Ramos (cell line): ENCODE measurements around the gene BTBD18.
"Not testable (repeated sequence)": the region's sequence is repeated elsewhere in the genome, so short reads cannot be mapped to it uniquely, and the experiment has no call there.

ENCODE experiments used
- in situ Hi-C: fragments of 300-500 bp; cut with MboI; formaldehyde crosslinking; loops from one replicate; pipeline ENCODE4 v1.14.3; 2022; ENCODE audit warnings: low sequenced_read_pairs; ENCODE audit not compliant: unreplicated experiment

BTBD18 gene

DNA sequence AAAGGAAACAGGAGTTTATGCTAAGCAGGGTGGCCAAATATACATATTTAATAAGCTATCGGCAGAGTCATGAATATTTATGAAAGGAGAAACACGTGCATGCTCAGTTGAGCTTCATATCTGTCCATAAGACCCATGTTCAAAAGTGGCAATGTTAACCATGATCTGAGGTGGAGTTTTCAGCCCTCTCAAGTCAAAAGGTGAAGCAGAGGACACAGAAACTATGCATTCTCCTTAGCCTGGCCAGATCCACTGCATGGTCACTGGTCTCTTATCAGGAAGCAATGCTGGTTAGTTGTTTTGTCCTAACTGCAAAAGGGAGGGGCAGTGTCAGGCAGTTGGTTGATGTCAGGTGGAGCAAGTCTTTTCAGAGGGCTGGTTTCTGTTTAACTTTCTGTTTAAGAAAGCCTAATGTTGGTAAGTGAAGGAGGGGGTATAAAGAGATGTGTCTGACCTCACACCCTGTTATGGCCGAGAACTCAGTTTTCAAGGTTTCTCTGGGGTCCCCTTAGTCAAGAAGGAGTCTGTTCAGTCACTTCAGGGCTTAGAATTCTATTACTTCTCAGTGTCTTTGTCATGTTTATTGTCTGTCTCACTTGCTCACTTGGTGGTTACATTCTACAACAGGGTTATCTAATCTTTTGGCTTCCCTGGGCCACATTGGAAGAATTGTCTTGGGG, 15.9 kb downstream of the BTBD18 start:
- in situ Hi-C loops: no loop called here

DNA sequence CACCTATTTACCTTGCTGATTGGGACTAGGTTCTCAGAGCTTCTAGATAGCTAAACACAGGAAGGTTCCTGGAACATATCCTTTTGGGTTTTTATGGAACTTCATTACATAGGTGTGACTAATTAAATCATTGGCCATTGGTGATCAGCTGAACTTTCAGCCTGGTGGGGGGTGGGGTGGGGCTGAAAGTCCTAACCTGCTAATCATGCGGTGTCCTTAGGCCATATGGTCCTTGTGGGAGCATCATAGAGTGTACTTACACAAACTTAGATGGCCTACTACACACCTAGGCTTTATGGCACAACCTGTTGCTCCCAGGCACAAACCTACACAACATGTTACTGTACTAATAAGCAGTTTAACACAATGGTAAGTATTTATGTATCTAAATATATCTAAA, 19.0 kb downstream of the BTBD18 start:
- in situ Hi-C loops: no loop called here

DNA sequence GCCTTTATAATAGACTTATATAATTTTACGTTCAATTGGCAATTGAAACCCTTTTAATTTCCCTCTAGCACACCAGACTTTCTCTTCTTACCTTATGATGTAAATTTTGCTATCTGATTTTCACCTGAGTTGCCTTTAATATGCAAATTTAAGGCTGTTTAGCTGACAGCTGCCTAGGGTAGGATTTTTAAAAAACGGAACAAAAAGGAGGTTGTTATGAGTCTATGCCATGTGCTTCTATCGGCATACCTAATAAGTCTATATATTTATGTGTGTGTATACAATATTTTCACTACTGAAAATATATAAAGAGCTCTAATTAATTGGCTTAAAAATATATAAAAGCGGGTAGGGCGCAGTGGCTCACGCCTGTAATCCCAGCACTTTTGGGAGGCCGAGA, 22.1 kb downstream of the BTBD18 start:
- in situ Hi-C loops: no loop called here

DNA sequence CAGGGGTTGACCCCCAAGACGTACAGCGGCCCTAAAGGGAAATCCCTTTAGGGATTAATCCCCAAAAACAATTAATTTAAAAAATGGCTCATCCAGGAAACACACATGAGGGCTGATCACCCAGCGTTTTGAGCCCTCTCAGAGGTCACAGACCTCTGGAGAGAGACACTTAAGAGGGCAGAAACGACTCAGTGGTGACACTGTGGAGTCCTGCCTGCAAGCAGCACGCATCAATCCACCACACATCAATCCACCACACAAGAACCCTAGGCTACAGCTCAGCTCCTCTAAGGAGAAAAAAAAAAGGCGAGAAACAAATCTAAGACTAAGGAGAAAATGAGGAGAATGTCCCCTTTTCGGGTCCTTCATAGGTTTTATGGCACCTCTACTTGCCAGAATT, 22.8 kb downstream of the BTBD18 start:
- in situ Hi-C loops: no loop called here

DNA sequence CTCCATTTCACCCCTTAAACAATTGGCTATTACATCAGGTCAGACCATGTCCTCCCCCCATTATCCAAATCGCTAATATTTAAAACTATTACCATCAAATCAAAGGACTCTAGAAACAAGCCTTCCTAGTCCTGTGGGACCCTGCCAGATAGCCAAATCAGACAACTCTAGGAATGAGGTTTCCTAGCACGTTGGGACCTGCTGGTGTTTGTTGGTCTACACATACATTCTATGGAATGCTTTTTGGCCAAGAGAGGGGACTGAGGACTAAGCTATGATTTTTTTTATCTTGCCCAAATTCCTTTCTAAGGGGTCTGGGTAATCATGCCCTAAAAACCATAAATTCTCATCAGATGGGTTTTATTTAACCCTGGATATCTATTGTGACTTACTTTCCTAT, 24.4 kb downstream of the BTBD18 start:
- in situ Hi-C loops: no loop called here

DNA sequence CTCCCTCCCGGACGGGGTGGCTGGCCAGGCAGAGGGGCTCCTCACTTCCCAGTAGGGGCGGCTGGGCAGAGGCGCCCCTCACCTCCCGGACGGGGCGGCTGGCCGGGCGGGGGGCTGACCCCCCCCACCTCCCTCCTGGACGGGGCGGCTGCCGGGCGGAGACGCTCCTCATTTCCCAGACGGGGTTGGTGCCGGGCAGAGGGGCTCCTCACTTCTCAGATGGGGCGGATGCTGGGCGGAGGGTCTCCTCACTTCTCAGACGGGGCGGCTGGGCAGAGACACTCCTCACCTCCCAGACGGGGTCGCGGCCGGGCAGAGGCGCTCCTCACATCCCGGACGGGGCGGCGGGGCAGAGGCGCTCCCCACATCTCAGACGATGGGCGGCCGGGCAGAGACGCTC, 34.9 kb downstream of the BTBD18 start:
- in situ Hi-C loops: not testable (repeated sequence)

DNA sequence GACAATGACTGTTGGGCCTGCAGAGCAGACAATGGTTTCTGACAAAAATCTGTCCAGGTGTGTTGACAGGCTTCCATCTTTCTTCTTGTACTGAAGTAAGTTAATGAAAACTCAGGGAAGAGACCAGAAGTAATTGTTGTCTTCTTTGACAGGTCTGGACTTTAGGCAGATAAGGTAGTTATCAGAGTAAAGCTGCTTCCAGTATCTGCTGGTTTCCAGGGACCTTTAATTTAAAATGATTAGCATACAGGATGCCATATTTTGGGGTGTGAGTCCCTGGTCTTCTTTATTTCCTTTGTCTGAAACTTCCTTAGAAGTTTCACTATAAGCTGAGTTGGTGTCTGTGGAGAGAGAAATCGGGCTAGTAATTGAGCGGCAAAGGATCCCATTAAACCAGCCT, 37.8 kb downstream of the BTBD18 start:
- in situ Hi-C loops: no loop called here

DNA sequence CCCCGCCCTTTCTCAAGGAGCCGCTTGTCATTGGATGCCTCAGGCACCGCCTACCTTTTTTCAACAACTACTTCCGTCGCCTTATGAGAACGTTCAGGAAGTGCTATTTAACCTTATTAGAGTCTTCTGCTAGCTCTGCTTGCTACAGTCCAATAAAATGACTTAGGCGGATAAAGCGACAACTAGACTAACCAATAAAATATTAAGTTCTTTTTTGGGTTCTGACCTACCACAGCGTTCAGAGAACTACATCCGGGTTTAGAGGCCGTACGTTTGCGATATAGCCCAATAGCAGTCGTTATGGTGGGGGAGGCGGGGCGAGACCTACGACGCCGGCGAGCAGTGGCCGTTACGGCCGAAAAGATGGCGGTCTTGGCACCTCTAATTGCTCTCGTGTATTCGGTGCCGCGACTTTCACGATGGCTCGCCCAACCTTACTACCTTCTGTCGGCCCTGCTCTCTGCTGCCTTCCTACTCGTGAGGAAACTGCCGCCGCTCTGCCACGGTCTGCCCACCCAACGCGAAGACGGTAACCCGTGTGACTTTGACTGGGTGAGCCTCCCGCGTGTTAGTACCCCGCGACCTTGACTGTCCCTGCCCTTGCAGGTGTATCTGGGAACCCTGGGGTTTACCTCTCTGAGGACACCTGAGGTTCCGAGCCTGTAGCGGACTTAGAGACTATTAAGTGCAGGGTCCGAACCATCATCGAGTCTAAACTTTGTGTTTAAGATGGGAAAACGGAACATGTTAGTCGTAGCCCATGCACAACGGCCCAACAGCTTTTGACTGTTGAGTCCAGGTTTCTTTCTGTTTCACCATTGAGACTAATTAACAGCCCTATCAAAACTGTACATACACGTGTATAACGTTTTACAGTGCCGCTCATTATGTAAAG, 39.1 kb downstream of the BTBD18 start, which contains the start of gene TMX2:
TSS of gene TMX2 (plus strand) at position 338 of the 895 bp plus-strand sequence. CDS start at position 364, 26 bp downstream.
- in situ Hi-C loops: no loop called here

DNA sequence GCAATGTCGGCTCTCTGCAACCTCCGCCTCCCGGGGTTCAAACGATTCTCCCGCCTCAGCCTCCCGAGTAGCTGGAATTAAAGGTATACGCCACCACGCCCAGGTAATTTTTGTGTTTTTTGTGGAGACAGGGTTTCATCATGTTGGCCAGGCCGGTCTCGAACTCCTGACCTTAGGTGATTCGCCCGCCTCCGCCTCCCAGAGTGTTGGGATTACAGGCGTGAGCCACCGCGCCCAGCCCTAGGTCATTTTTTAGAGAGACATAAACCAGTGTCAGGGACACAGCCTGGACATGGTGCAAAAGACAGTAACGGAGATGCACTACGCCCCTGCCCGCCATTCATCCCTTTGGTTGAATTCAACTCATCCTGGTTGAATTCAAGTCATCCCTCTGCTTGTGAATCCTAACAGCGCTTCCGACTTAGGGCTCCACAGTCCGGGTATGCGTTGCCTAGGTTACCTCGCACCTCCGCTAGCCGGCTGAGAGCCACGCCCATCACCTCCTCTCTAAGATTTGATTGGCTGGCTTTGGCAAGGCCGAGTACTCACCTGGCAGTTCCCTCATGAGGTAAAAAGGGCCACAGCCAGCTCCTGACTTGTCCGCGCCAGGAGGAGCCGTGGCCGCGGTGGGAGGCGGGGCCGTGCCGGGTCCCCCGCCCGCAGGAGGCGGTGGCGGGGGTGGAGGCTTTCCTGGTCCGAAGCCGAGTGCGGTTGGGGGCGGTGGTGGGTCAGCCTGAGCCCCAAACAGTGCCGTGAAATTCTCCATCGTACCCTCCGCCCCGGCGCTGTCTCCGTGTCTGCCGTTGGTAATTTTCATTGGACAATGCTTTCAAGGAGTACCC, 40.0 kb downstream of the BTBD18 start, which contains the start of gene MED19:
TSS of gene MED19 (minus strand) at position 802 of the 842 bp plus-strand sequence. CDS start at position 766, 36 bp downstream.
- in situ Hi-C loops: no loop called here

DNA sequence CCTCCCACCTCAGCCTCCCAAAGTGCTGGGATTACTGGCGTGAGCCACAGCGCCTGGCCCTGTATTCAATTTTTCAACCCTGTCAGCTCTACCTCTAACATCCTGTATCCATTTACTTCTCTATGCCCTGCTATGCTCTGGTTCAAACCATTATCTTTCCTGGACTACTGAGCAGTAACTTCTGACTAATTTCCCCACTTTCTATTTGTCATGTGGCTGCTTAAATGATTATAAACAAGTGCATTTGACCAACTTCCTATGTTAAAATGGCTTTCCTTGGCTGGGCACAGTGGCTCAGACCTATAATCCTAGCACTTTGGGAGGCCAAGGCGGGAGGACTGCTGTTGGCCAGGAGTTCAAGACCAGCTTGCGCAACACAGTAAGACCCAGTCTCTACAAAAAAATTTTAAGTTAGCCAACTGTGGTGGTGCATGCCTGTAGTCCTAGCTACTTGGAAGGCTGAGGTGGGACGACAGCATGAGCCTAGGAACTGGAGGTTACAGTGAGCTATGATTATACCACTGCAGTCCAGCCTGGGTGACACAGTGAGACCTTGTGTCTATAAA, 41.7 kb downstream of the BTBD18 start:
- in situ Hi-C loops: no loop called here

DNA sequence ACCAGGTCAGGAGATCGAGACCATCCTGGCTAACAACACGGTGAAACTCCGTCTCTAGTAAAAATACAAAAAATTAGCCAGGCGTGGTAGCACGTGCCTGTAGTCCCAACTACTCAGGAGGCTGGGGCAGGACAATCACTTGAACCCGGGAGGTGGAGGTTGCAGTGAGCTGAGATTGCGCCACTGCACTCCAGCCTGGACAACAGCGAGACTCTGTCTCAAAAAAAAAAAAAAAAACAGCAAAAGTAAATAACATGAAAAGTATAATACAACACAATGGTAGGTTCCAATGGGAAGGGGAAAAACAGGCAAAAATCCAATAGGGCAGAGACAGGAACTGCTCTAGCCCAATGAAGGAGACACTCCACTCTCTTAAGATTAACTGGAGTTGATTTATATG, 46.2 kb downstream of the BTBD18 start:
- in situ Hi-C loops: not testable (repeated sequence)

DNA sequence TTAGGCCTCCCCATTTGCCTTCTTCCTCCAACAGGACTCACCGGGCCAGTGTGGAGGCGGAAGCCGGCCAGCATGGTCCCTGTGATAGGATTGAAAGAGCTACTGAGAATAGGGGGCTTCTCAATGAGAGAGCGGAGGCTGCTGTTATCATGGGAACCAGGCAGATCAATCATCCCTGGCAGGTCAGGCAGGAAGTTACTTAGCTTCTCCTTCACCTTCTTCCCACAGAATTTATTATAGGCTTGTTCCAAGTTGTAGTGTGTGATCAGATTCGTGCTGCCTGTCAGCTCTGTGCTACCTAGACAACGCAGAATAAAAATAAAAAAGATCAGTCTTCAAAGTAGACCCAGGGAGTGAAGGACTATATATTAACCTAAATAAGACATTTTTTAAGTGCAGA, 46.7 kb downstream of the BTBD18 start:
- in situ Hi-C loops: no loop called here

DNA sequence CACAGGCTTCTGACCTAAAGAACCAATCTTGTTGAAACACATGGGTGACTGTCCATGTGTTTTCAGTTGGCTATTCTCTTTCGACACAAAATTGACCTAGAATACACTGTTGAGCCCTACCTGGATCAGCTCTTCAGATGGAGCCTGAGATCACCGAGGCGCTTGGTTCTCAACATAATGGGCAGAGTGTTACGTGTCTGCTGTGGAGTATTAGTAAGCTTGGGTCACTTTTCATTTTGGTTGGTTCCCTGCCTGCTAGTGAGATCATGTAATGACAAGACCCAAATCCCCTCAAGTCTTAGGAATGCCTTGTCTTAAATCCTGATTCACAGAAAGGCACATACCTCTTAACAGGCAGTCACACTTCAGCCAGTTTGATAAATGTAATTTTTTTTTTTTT, 48.3 kb downstream of the BTBD18 start:
- in situ Hi-C loops: no loop called here

DNA sequence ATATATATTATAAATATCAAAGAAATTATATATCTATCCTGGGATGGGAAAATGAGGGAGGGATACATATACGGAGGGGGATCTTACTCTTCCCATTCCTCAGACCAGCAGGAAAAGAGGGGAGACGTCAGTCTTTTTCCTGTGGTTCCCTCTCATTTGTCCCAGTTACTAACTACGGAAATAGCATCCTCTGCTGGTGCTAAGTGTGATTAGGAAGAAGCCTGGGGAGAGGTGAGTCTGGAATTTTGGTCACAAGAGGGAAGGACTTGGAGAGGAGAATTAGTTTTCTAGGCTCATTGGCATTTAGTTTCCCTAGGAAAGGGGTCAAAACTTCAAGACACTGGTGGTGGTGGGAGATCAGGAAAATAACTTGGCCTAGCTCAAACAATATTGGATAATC, 51.2 kb downstream of the BTBD18 start:
- in situ Hi-C loops: no loop called here

DNA sequence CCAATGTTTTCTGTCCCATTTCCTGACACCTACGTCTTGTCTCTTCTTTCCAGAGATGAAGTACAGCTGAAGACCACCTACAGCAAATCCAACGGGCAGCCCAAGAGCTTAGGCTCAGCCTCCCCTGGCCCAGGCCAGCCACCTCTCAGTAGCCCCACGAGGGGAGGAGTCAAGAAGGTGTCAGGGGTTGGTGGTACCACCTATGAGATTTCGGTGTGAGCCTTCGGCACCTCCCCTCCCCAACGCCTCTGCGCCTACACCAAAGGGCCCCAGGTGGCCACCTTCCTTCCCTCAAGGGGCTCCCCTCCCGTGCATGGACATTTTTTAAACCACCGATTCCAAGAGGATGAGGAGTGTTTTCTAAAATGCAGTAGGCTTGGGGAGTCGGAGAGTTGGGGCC, 51.8 kb downstream of the BTBD18 start:
- in situ Hi-C loops: no loop called here

DNA sequence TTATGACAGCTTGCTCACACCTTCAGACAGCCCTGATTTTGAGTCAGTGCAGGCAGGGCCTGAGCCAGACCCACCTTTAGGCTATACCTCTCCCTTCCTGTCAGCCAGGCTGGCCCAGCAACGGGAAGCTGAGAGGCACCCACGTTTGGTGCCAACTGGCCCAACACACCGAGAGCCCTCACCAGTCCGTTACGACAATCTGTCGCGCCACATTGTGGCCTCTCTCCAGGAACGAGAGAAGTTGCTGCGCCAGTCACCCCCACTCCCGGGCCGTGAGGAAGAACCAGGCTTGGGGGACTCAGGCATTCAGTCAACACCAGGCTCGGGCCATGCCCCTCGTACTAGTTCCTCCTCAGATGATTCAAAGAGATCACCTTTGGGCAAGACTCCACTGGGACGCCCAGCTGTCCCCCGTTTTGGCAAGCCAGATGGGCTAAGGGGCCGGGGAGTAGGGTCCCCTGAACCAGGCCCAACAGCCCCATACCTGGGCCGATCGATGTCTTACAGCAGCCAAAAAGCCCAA, 52.7 kb downstream of the BTBD18 start:
- in situ Hi-C loops: no loop called here
